Right hindlimb (tissue), 1 donor: Measurements from ENCODE around the gene PCDHA7.
"Not testable (repeated sequence)": the region's sequence is repeated elsewhere in the genome, so short reads cannot be mapped to it uniquely, and the experiment has no call there.

Experiments
- DNase-seq: peaks from one replicate; pipeline ENCODE4 v3.0.0-alpha.2; 2018

The PCDHA7 gene

DNA sequence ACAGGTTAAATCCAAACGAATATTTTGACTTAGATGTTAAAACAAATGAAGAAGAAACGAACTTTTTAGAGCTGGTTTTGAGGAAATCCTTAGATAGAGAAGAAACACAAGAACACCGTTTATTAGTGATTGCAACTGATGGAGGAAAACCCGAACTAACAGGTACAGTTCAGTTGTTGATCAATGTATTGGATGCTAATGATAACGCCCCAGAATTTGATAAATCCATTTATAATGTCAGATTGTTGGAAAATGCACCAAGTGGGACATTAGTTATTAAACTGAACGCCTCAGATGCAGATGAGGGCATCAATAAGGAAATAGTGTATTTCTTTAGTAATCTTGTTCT is 11.8 kb upstream of the PCDHA7 start:
- DNase-seq, result no peak

DNA sequence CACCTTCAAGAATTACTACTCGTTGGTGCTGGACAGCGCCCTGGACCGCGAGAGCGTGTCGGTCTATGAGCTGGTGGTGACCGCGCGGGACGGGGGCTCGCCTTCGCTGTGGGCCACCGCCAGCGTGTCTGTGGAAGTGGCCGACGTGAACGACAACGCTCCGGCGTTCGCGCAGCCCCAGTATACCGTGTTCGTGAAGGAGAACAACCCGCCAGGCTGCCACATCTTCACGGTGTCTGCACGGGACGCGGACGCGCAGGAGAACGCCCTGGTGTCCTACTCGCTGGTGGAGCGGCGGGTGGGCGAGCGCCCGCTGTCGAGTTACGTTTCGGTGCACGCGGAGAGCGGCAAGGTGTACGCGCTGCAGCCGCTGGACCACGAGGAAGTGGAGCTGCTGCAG is 11.1 kb upstream of the PCDHA7 start:
- not testable (repeated sequence) for DNase-seq

DNA sequence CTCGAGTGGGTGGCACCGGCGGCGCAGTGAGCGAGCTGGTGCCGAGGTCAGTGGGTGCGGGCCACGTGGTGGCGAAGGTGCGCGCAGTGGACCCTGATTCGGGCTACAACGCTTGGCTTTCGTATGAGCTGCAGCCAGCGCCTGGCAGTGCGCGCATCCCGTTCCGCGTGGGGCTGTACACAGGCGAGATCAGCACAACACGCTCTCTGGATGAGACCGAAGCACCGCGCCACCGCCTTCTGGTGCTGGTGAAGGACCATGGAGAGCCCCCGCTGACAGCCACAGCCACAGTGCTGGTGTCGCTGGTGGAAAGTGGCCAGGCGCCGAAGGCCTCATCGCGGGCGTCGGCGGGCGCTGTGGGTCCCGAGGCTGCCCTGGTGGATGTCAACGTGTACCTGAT is 10.6 kb upstream of the PCDHA7 start:
- no peak for DNase-seq

DNA sequence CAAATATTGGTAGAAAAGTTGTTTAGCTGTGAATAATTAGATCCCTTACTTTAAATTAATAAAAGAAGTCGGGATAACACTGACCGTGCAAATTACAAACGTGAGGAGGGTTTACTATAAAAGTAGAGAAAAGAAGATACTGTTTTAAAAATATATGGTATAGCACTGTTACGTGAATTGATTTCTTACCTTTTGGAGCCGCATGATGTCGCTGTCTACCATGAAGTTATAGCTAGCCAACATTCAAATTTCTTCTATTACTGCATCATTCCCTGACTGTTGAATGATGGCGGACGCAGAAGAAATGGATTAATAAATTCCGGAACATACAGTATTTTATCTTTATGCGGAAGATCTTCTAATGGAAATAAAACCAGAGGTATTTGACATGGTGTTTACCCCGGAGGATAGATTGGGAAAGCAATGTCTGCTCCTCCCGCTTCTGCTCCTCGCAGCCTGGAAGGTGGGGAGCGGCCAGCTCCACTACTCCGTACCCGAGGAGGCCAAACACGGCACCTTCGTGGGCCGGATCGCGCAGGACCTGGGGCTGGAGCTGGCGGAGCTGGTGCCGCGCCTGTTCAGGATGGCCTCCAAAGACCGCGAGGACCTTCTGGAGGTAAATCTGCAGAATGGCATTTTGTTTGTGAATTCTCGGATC is 6.2 kb upstream of the PCDHA7 start, which contains the start of gene PCDHA6:
Gene PCDHA6 (plus strand): TSS at position 257 of the 658 bp plus-strand sequence. CDS start 132 bp downstream, at position 389.
- no peak for DNase-seq

DNA sequence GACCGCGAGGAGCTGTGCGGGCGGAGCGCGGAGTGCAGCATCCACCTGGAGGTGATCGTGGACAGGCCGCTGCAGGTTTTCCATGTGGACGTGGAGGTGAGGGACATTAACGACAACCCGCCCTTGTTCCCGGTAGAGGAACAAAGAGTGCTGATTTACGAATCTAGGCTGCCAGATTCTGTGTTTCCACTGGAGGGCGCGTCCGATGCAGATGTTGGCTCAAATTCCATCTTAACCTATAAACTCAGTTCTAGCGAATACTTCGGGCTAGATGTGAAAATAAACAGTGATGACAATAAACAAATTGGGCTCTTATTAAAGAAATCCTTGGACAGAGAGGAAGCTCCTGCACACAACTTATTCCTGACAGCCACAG is 5.7 kb upstream of the PCDHA7 start:
- no peak for DNase-seq

DNA sequence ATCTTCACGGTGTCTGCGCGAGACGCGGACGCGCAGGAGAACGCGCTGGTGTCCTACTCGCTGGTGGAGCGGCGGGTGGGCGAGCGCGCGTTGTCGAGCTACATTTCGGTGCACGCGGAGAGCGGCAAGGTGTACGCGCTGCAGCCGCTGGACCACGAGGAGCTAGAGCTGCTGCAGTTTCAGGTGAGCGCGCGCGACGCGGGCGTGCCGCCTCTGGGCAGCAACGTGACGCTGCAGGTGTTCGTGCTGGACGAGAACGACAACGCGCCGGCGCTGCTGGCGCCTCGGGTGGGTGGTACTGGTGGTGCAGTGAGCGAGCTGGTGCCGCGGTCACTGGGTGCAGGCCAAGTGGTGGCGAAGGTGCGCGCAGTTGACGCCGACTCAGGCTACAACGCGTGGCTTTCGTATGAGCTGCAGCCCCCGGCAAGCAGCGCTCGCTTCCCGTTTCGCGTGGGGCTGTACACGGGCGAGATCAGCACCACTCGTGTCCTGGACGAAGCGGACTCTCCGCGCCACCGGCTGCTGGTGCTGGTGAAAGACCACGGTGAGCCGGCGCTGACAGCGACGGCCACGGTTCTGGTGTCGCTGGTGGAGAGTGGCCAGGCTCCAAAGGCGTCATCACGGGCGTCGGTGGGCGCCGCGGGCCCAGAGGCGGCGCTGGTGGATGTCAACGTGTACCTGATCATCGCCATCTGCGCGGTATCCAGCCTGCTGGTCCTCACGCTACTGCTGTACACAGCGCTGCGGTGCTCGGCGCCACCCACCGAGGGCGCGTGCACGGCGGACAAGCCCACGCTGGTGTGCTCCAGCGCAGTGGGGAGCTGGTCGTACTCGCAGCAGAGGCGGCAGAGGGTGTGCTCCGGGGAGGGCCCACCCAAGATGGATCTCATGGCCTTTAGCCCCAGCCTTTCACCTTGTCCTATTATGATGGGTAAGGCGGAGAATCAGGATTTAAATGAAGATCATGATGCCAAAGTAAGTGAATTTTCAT is 4.3 kb upstream of the PCDHA7 start:
- not testable (repeated sequence) for DNase-seq

DNA sequence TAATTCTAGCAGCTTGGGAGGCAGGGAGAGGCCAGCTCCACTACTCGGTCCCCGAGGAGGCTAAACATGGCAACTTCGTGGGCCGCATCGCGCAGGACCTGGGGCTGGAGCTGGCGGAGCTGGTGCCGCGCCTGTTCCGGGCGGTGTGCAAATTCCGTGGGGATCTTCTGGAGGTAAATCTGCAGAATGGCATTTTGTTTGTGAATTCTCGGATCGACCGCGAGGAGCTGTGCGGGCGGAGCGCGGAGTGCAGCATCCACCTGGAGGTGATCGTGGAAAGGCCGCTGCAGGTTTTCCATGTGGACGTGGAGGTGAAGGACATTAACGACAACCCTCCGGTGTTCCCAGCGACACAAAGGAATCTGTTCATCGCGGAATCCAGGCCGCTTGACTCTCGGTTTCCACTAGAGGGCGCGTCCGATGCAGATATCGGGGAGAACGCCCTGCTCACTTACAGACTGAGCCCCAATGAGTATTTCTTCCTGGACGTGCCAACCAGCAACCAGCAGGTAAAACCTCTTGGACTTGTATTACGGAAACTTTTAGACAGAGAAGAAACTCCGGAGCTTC is 455 bp downstream of the PCDHA7 start:
- DNase-seq, result not testable (repeated sequence)

DNA sequence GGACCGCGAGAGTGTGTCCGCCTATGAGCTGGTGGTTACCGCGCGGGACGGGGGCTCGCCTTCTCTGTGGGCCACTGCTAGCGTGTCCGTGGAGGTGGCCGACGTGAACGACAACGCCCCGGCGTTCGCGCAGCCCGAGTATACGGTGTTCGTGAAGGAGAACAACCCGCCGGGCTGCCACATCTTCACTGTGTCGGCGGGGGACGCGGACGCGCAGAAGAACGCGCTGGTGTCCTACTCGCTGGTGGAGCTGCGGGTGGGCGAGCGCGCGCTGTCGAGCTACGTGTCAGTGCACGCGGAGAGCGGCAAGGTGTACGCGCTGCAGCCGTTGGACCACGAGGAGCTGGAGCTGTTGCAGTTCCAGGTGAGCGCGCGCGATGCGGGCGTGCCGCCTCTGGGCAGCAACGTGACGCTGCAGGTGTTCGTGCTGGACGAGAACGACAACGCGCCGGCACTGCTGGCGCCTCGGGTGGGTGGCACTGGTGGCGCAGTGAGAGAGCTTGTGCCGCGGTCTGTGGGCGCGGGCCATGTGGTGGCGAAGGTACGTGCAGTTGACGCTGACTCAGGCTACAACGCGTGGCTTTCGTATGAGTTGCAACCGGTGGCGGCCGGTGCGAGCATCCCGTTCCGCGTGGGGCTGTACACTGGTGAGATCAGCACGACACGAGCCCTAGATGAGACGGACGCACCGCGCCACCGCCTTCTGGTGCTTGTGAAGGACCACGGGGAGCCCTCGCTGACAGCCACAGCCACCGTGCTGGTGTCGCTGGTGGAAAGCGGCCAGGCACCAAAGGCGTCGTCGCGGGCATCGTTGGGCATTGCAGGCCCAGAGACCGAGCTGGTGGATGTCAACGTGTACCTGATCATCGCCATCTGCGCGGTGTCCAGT is 1.8 kb downstream of the PCDHA7 start:
- no peak for DNase-seq

DNA sequence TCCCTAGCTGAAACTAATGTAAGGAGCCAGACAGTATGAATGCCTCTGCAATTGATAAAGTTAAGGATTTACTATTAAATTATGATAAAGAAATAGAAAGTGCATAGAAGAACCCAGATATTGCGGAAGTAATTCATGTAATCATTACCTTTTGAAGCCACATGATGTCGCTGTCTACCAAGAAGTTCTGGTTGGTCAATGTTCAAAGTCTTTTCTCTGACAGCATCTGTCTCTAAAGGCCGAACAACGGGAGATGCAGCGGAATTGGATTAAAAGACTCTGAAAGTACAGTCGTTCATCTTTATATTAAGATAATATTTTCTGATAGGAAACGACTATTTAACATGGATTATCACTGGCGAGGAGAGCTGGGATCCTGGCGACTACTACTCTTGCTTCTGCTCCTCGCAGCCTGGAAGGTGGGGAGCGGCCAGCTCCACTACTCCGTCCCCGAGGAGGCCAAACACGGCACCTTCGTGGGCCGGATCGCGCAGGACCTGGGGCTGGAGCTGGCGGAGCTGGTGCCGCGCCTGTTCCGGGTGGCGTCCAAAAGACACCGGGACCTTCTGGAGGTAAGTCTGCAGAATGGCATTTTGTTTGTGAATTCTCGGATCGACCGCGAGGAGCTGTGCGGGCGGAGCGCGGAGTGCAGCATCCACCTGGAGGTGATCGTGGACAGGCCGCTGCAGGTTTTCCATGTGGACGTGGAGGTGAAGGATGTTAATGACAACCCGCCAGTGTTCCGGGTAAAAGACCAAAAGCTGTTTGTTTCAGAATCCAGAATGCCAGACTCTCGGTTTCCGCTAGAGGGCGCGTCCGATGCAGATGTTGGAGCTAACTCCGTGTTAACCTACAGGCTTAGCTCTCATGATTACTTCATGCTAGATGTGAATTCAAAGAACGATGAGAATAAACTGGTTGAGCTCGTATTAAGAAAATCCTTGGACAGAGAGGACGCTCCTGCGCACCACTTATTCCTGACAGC is 7.2 kb downstream of the PCDHA7 start, which contains the start of gene PCDHA8:
Gene PCDHA8 (plus strand): TSS at position 210 of the 985 bp plus-strand sequence. CDS start 135 bp downstream, at position 345.
- no peak for DNase-seq

DNA sequence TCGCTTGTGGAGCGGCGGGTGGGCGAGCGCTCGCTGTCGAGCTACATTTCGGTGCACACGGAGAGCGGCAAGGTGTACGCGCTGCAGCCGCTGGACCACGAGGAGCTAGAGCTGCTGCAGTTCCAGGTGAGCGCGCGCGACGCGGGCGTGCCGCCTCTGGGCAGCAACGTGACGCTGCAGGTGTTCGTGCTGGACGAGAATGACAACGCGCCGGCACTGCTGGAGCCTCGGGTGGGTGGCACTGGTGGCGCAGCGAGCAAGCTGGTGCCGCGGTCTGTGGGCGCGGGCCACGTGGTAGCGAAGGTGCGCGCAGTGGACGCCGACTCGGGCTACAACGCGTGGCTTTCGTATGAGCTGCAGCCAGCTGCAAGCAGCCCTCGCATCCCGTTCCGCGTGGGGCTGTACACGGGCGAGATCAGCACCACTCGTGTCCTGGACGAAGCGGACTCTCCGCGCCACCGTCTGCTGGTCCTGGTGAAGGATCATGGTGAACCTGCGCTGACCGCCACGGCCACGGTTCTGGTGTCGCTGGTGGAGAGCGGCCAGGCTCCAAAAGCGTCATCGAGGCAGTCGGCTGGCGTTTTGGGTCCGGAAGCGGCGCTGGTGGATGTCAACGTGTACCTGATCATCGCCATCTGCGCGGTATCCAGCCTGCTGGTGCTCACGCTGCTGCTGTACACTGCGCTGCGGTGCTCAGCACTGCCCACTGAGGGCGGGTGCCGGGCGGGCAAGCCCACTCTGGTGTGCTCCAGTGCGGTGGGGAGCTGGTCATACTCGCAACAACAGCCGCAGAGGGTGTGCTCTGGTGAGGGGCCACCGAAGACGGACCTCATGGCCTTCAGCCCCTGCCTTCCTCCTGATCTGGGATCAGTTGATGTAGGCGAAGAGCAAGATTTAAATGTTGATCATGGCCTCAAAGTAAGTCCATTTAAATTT is 9.0 kb downstream of the PCDHA7 start:
- DNase-seq, result no peak

DNA sequence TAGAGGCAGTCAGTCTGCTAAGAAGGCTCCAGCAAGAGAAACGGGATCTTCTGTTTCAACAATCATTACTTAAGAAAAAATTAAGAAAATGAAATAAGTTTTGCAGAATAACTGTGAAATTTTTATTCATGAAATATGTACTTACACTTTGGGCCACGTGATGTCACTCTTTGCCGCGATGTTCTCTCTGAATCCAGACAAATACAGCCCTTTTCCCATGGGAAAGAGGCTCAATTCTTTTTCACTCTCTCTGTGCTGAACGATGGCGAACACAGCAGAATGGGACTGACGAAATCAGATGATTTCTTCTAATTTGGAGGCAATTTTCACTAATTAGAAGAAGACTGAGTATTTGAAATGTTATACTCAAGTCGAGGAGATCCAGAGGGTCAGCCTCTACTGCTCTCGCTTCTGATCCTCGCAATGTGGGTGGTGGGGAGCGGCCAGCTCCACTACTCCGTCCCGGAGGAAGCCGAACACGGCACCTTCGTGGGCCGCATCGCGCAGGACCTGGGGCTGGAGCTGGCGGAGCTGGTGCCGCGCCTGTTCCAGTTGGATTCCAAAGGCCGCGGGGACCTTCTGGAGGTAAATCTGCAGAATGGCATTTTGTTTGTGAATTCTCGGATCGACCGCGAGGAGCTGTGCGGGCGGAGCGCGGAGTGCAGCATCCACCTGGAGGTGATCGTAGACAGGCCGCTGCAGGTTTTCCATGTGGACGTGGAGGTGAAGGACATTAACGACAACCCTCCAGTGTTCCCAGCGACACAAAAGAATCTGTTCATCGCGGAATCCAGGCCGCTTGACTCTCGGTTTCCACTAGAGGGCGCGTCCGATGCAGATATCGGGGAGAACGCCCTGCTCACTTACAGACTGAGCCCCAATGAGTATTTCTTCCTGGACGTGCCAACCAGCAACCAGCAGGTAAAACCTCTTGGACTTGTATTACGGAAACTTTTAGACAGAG is 14.4 kb downstream of the PCDHA7 start, which contains the start of gene PCDHA9:
Gene PCDHA9 (plus strand): TSS at position 244 of the 964 bp plus-strand sequence. CDS start 114 bp downstream, at position 358.
- DNase-seq, result not testable (repeated sequence)

DNA sequence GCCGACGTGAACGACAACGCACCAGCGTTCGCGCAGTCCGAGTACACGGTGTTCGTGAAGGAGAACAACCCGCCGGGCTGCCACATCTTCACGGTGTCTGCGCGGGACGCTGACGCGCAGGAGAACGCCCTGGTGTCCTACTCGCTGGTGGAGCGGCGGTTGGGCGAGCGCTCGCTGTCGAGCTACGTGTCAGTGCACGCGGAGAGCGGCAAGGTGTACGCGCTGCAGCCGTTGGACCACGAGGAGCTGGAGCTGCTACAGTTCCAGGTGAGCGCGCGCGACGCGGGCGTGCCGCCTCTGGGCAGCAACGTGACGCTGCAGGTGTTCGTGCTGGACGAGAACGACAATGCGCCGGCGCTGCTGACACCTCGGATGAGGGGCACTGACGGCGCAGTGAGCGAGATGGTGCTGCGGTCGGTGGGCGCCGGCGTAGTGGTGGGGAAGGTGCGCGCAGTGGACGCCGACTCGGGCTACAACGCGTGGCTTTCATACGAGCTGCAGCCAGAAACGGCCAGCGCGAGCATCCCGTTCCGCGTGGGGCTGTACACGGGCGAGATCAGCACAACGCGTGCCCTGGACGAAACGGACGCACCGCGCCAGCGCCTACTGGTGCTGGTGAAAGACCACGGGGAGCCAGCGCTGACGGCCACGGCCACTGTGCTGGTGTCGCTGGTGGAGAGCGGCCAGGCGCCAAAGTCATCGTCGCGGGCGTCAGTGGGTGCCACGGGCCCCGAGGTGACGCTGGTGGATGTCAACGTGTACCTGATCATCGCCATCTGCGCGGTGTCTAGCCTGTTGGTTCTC is 16.0 kb downstream of the PCDHA7 start:
- not testable (repeated sequence) for DNase-seq

DNA sequence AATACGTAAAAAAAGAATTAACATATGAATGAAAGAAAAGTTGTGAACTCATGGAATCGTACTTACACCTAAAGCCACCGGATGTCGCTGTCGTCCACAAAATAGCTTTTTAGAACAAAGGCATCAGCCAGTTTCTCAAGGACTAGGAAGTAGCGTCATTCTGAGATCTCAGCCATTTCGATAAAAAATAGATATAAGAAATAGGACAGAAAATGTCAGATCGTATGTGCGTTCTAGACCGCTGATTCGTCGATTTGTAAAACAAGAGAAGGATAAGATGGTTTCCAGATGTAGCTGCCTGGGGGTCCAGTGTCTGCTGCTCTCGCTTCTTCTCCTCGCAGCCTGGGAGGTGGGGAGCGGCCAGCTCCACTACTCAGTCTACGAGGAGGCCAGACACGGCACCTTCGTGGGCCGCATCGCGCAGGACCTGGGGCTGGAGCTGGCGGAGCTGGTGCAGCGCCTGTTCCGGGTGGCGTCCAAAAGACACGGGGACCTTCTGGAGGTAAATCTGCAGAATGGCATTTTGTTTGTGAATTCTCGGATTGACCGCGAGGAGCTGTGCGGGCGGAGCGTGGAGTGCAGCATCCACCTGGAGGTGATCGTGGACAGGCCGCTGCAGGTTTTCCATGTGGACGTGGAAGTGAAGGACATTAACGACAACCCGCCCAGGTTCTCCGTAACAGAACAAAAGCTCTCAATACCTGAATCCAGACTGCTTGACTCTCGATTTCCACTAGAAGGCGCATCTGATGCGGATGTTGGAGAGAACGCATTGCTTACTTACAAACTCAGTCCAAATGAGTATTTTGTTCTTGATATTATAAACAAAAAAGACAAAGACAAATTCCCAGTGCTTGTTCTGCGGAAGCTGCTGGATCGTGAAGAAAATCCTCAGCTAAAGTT is 22.0 kb downstream of the PCDHA7 start, which contains the start of gene PCDHA10:
Gene PCDHA10 (plus strand): TSS at position 126 of the 903 bp plus-strand sequence. CDS start 152 bp downstream, at position 278.
- DNase-seq, result no peak

DNA sequence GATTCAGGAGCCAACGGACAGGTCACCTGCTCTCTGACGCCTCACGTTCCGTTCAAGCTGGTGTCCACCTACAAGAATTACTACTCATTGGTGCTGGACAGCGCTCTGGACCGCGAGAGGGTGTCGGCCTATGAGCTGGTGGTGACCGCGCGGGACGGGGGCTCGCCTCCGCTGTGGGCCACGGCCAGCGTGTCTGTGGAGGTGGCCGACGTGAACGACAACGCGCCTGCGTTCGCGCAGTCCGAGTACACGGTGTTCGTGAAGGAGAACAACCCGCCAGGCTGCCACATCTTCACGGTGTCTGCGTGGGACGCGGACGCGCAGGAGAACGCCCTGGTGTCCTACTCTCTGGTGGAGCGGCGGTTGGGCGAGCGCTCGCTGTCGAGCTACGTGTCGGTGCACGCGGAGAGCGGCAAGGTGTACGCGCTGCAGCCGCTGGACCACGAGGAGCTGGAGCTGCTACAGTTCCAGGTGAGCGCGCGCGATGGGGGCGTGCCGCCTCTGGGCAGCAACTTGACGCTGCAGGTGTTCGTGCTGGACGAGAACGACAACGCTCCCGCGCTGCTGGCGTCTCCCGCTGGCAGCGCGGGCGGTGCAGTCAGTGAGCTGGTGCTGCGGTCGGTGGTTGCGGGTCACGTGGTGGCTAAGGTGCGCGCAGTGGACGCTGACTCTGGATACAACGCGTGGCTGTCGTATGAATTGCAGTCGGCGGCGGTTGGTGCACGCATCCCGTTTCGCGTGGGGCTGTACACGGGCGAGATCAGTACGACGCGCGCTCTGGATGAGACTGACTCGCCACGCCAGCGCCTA is 23.3 kb downstream of the PCDHA7 start:
- no peak for DNase-seq

DNA sequence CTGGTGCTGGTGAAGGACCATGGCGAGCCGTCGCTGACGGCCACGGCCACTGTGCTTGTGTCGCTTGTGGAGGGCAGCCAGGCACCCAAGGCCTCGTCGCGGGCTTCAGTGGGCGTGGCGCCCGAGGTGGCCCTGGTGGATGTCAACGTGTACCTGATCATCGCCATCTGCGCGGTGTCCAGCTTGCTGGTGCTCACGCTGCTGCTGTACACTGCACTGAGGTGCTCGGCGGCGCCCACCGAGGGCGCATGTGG is 23.8 kb downstream of the PCDHA7 start:
- no peak for DNase-seq
